Measurements from ENCODE around the gene DMBT1. TPM values are rescaled to one million over a fixed set of nuclear protein-coding genes. Genes with fewer than 3 reads are reported as not detected.
A peak's percentile ranks its signal among the peaks of the same experiment; 100 is the strongest.

Gene DMBT1
- total RNA-seq, 1 donor from 2014 or later, result 0.24 TPM

- no peak for DNase-seq (ENCODE audit: low spot score)
Observed at GRCh38 chr10:122669842-122670241, 109.3 kb downstream of the DMBT1 start.

- no peak for DNase-seq (ENCODE audit: low spot score)
Observed at GRCh38 chr10:122671355-122671754, 110.8 kb downstream of the DMBT1 start.

- DNase-seq (ENCODE audit: low spot score), result no peak
Observed at GRCh38 chr10:122672655-122673054, 112.1 kb downstream of the DMBT1 start.

GRCh38 chr10:122673269-122673668 is 112.7 kb downstream of the DMBT1 start:
- no peak for DNase-seq (ENCODE audit: low spot score)

GRCh38 chr10:122673731-122674130 is 113.2 kb downstream of the DMBT1 start:
- DNase-seq (ENCODE audit: low spot score), result no peak

GRCh38 chr10:122674781-122675180 is 114.2 kb downstream of the DMBT1 start:
- DNase-seq (ENCODE audit: low spot score), result no peak

GRCh38 chr10:122675278-122675677 is 114.7 kb downstream of the DMBT1 start:
- DNase-seq (ENCODE audit: low spot score), result no peak

- DNase-seq (ENCODE audit: low spot score), result no peak
Observed at GRCh38 chr10:122678266-122678665, 117.7 kb downstream of the DMBT1 start.

GRCh38 chr10:122682522-122682921 is 122.0 kb downstream of the DMBT1 start:
- DNase-seq (ENCODE audit: low spot score), result no peak

GRCh38 chr10:122688293-122688989 is 127.9 kb downstream of the DMBT1 start:
- peak; percentile 24 for DNase-seq (ENCODE audit: low spot score)

GRCh38 chr10:122689146-122689820 is 128.7 kb downstream of the DMBT1 start:
- no peak for DNase-seq (ENCODE audit: low spot score)

- DNase-seq (ENCODE audit: low spot score), result no peak
Observed at GRCh38 chr10:122692744-122693143, 132.2 kb downstream of the DMBT1 start.

Other genes with a start within 250 kb of the DMBT1 start
- gene PLEKHA1, start 186.0 kb upstream of the DMBT1 start, total RNA-seq (ENCODE audit: insufficient read depth, low replicate concordance), result 32.3 TPM
- not detected for gene ARMS2, start 106.1 kb upstream of the DMBT1 start, total RNA-seq (ENCODE audit: insufficient read depth, low replicate concordance)
- 401 TPM for gene HTRA1, start 99.2 kb upstream of the DMBT1 start, total RNA-seq (ENCODE audit: insufficient read depth, low replicate concordance)
- gene C10orf120, start 139.1 kb downstream of the DMBT1 start, total RNA-seq (ENCODE audit: insufficient read depth, low replicate concordance), result 1.2 TPM